Activated T-helper 9 cell treated with anti-CD3 and anti-CD28 coated beads, Interleukin-2, amount 50 U/mL, for 16 hours (primary cell): ENCODE results near the gene EPX.

Experiments used
- DNase-seq: peaks from one replicate; pipeline ENCODE4 v3.0.0-alpha.2; 2020; ENCODE audit warnings: low read depth

The EPX gene

DNA sequence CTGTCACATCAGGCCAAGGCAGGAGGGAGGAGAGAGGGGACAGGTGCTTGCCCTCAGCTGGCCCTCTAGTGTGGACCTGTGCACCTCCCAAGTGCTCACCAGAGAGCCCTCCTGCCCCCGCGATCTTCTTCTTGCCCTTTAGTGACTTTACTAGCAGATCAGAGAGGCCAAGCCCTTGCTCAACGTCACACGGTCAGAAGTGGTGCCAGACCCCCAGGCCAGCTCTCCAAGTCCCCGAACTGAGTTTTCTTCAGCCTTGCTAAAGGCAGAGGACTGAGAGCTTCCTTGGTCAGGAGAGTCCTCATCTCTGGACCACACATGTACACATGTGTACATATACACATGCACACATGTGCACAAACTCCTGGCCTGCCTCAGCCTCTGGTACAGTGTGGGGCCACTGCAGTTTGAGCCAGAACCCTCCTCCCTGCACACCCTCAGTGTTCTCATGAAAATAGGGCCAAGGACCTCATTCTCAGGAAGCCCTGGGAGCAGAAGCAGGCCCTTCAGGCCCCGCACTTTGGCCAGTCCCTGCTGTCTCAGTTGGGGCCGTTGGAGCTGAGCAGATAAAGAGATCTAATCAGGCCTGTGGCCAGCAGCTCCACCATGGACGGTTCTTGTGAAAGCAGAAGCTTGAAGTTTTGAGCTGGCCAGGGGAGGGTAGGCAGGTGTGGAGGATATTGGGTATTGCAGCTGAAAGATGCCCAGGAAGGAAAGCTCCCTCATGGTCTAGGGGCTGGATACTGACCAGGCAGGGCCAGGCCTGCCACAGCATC lies 7.4 kb upstream of the EPX start:
- DNase-seq = no peak

DNA sequence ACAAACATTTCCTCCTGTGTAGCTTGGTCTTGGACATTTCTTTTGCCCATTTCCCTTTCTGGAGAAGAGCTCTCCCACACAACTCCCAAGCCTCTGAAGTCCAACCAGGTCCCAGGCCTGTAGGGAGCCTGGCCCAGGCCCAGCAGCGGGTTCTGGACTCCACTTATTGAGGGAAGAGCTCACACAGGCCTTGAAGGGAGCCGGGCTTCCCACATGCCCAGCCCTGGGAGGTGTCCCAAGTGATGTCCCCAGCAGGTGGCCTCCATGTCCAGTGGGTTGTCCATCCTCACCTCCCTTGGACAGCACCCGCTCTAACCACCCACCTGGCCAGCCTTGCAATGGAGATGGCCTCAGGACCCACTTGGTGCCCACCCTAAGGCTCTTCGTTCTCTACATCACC lies 5.9 kb upstream of the EPX start:
- no peak for DNase-seq

DNA sequence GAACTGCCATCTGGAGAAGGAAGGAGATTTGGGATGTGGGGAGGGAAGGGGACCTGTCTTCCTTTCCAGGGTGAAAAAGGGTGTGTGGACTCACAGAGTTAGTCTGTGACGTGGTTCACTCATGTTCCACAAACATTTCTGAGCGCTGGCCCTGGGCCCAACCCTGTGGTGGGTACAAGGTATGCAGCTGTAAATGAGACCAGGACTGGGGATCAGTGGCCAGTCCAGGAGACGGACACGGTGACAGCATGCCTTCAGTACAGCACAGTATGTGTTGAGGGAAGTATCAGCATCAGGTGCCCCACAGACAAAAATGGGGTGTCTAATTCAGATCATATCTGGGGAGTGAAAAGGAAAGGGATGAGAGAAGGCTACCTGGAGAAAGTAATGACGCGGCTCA lies 5.5 kb upstream of the EPX start:
- no peak for DNase-seq

DNA sequence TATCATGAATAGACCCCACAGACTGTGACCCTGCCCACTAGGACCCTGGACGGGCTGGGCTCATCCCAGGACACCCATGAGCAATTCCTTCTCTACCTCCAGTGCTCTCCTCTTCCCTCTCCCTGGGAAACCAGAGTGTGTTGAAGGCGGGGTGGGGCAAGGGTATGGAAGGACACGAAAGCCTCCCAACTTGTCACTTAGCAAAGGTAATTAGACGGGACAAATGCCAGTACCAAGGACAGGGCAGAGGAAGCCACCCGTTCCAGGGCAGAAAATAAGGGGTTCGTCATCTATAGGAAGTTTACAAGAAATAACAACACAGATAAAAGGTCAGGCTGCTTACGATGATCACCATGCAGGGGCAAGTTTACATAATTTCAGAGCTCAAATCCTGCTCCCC lies 4.9 kb upstream of the EPX start:
- DNase-seq = no peak

DNA sequence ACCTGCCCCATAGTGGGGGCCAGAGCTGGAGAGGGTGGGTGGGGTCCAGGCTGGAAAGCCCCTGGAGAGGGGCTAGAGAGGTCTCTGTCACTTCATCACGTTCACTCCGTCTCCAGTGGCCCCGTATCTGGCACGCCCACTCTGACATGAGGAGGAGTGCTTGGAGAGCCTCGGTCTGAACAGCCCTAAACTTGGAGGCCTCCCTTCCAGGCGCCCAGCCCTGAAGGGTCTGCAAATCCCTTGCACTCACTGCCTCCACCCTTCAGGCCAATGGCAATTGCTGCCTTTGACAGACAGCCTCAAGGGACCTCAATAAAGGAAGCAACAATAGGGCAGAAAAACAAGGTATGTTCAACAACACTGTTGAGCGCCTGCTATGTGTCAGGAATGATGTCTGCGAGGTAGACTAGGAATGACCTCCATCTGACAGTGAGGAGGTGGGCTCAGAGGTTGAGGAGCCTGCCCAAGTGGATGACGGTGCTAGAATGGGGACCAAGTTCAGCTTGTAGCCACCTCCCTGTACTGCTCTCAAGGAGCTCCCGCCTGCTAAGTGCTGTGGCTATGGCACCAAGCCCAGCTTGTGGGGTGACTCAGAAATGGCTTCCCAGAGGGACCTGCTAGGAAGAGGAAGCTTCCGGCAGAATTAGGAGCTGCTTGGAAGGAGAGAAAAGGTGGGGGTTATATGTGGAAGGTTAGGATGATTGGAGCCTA lies 2.9 kb upstream of the EPX start:
- no peak for DNase-seq

DNA sequence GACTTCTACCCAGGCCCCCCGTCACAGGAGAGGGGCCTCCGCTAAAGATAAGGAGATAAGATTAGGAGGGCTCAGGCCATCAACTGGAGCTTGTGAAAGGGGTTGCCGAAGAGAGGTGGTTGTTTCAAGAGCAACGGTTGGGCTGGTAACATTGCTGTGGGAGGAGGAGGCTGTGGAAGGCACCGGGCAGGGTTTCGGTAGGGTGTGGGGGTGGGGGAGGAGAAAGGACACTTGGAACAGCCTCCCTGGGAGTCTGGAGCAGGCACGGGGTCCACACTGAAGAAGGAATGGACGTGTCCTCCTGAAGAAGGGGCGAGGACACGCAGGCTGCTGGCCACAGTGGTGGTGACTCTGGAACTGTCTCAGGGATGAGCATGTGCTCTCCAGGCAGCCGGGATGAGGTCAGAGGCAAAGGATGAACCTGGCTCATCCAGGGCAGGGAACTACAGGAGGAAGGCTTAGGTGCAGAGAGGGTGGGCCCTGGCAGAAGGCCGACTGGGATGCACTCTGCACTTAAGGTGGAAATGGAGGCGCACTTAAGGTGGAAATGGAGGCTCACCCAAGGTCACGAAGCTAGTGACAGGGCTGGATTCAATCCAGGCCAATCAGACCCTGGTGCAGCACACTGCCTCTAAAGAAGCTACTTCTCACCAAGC lies 1.2 kb upstream of the EPX start:
- no peak for DNase-seq

DNA sequence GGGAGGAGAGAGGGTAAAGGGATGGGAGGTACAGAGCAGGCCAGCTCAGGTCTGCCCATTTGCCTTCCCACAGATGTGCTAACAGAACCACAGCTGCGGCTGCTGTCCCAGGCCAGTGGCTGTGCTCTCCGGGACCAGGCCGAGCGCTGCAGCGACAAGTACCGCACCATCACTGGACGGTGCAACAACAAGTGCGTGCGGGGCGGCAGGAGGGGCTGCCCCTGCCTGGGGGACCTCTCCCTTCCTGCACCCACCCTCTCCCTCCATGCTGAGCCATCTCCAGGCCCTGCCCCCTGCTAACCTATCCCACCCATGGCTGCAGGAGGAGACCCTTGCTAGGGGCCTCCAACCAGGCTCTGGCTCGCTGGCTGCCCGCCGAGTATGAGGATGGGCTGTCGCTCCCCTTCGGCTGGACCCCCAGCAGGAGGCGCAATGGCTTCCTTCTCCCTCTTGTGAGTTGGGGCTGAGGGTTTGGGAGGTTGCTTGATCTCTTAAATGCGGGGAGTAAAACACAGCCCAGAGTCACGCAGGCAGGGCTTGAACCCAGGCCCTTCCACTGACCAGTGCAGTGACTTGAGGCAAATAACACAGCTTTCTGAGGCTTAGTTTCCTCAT lies 1.2 kb downstream of the EPX start:
- no peak for DNase-seq

DNA sequence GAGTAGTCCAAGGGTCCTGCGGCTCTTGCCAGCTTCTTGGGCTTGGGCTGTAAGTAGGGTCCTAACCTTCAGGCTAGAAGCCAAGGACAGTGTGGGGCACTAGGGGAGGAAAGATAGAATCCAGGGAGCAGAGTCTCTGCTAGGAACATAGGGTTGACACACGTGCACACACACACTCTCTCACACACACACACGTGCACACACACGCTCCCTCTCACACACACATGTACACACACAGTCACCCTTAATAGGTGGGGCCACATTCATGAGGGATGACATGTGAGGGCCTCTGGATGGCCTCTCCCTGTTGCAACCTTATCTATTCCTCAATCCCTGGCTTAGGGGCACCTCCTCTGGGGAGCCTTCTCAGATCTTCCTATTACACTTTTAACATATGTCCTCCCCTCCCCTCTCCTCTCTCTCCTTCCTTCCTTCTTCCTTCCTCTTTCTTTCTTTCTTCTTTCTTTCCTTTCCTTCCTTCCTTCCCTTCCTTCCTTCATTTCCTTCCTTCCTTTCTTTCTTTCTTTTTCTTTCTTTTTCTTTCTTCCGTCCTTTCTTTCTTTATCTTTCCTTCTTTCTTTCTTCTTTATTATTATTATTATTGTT lies 3.1 kb downstream of the EPX start:
- DNase-seq = no peak

DNA sequence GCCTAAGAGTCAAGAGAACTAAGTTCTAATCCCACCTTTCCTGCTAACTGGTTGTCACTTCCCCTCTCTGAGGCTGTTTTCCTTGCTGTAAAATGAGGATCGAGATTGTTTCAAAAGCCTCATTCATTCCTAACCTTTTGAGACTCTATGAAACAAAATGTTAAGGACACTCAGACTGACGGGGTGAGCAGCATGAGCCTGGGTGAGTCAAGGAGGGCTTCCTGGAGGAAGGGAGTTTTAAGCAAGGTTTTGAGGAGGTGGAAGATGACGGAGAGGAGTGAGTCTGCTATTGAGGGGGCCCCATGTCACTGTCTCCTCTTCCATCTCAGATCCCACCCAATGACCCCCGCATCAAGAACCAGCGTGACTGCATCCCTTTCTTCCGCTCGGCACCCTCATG lies 4.1 kb downstream of the EPX start:
- DNase-seq = no peak

DNA sequence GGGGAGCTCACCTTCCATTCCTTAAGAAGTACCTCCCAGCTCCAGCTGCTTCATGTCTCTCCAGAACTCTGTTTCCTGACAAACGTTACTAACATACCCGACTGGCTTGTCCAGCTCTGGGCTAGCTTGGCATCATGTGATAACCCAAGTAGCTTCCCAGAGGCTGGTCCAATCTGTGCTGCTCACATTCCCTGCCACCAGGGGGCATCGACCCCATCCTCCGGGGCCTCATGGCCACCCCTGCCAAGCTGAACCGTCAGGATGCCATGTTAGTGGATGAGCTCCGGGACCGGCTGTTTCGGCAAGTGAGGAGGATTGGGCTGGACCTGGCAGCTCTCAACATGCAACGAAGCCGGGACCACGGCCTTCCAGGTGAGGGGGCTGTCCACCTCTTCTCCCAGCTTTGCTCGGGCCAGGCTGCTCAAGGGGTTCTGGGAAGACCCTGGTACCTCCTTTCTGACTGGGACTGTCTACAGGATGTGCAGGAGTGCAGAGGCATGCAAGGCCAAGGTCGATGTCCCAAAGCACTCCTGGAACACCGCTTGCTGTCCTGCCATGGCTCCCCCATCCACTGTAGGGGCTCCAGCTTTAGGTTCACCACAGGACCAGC lies 7.6 kb downstream of the EPX start:
- peak; percentile 40 for DNase-seq

DNA sequence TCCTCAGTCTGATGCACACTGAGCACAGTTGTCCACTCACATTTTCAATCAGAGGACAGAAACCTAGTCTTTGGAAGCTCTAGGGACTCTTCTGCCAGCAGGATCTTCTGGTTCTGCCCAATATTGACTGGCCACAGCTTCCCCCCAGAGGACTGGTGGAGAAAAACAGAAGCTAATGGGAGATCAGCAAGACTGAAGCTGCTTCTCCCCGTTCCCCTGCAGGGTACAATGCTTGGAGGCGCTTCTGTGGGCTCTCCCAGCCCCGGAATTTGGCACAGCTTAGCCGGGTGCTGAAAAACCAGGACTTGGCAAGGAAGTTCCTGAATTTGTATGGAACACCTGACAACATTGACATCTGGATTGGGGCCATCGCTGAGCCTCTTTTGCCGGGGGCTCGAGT lies 10.3 kb downstream of the EPX start:
- no peak for DNase-seq

DNA sequence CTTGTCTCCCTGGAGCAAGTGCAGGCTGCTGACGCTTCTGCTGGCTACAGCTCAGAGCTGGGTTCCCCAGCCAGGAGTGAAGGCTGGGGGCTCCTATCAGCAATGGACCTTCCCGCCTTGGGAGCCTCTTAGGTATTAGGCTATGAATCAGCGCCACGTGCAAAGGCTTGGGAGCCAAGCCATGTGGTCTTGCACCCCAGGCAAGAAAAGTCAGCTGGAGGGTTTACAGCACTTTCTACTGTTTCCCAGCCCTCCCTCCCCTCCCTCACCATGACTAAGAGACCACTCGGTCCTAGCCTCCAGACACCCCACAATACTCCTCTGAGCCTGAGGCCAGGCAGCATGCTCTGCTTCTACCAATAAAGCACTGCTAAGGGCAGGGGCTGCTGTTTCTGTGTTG lies 12.3 kb downstream of the EPX start:
- no peak for DNase-seq

DNA sequence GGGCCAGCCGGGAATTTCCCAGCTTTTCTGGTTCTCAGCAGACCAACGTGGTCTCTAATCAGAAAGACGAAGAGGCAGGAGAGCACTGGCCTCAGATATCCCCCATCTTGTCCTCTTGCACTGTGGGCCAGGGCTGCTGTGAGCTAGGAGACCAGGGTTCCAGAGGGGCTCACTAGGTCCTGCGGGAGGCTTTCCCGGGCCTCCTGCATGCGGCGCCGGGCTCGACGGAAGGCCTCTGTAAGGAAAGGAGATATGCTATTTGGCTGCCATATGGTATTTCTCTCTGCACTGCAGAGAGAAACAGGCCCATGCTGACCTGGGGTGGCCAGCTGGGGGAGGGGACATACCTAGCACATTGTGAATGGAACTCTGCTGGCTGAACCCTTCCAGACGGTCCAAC lies 13.4 kb downstream of the EPX start:
- DNase-seq = no peak

DNA sequence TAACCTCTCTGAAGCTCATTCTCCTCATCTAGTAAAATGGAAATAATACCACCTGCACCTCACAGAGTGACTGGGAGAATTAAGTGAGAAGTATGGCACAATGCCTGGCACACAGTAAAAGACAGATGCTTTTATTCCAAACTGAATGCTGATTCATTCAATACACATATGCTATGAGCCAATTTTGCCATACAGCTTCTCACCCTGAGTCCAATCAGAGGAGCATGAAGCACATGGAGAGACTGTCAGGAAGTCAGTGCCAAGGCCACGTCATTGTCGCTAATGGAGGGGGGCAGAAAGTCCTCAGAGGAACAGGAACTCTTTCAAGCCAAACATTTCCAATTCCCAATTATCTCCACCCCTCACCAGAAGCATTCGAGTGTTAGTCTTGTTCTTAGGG lies 14.9 kb downstream of the EPX start:
- no peak for DNase-seq

DNA sequence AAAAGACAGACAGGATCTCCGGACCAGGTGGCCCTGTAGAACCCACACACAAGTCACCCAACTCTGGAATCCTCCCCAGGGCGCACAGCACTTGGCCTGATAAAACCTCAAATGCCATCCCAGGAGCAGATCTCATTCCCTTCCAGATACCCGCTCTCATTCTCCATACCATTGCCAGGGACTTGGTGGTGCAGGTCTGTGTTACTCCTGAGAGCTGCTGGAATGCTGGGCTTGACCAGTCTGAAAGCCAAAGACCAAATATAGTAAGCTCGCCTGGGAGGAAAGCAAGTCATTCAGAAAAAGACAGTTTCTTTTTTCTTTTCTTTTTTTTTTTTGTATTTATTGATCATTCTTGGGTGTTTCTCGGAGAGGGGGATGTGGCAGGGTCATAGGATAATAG lies 15.8 kb downstream of the EPX start:
- DNase-seq = no peak

DNA sequence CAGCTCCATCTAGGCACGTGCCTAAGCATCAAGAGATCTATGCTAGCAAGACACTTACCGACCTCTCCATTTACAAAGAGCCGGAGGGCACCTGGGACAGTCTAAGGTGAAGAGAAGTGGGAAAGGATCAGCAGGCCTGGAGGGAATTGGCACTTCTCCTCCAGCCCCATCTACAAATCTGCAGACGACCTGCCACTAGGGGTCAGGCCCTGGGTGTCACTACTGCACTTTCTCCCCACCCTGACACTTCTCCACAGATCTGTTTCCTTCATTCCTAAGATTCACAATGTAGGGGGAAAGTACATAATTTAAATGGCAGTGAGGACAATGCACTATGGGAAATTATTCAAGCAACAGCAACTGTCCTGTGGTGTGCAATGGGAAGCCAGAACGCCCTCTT lies 18.4 kb downstream of the EPX start:
- DNase-seq = no peak

DNA sequence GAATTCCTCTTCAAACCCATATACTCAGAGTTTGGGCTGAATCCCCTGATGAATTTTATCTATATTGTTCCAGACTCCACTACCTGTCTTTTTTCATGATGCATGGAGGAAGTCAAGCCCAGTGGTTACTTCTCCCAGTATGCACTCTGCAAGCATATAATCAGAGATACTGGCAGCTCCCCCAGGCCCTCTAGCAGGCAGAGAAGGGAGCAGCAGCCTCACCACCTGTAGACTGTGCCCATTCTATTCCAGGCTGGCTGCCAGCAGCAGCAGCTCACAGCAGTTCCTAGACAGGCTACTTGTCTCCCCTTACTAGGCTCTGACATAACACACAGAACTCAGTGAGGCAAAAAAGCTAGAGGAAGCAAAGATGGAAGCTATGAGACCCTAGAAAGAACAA lies 23.2 kb downstream of the EPX start:
- no peak for DNase-seq

DNA sequence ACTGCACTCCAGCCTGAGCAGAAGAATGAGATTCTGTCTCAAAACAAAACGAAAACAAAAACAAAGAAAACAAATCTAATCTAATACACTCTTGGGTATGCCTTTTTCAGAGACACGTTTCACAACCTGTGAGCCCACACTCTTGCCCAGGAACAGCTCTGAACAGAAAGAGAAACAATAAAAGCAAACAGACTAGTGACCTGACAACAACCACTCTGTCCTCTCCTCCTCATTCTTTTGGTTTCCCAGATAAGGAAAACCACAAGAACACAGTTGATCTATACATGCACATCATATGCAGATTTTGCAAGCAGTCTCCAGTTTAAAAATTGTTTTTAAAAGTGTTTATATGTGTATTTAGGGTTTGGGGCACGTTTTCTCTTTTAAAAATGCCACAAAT lies 25.2 kb downstream of the EPX start:
- DNase-seq = no peak

DNA sequence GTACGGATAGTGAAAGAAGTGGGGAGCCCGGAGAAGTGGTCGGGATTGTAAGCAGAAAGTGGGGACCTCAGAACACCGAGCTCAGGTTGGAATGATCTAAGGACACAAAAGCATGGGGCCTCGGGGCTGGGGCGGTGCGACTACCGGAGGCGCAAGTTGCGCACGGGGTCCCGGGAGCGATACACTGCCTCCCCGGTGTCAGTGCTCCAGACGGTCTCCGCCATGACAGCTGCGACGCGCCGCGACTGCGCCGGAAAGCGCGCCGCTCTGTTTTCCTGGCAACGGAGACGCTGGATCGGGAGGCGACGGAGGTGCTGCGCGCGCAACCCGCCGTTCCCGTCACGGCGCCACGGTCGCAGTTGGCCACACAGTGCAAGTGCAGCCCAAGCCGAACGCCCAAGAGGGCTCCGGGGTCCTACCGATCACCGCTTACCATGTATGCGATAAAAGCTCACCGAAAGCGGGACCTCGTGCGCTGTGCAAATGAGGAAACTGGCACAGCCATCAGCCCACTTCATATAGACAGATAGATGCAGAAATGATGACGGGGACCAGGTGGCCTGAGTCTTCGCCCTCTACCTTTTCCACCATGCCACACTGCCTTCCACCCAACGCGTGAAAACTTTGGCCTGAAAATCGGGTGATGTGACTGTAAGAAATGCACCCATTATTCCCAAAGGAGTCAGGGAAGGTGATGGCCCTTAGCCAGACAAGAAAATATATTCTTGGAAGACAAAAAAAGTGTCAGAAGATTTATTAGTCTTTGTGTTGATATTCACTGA lies 26.7 kb downstream of the EPX start, which contains the start of gene MKS1:
TSS of gene MKS1 (minus strand) at position 249 of the 782 bp plus-strand sequence. CDS start at position 224, 25 bp downstream.
- DNase-seq = peak; percentile 93

DNA sequence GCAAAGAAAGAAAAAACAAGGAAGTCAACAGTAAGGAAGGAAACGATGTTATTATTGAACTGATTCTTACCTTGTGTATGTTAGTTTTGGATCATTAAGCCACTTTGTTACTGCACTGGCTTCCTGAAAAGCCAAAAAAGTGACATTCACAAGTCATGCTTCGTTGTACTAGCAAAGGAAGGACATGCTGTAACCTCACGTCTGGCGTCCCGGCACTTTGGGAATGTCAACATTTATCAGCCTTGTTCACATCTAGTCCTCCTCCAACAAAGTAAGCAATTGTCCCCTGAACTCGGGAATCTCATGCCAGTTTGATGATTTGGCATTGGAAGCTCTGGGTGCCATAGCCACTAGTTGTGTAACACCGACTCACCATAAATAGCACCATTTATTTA lies 27.3 kb downstream of the EPX start:
- DNase-seq = no peak

DNA sequence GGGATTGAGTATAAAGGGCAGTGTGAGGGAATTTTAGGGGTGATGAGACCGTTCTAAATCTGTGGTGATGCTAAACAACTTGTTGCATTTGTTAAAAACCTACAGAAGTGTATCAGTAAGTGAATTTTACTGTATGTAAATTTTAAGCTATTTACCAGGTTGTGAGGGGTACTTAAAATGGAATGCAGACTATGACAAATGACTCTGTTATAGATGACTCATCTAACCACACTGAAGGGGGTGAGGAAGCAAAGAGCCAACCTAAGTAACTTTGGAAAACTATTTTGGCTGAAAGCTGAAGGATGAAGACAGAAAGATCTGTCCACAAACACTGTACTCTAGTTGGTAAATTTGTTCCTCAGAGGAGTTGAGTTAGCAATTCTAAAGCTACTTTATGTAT lies 31.8 kb downstream of the EPX start:
- no peak for DNase-seq
